HG03045 (cell line): ENCODE data around the gene F10.

Source experiments
- ATAC-seq: cut with Tn5 transposase; IDR thresholded peaks from one replicate; pipeline ENCODE4 v1.9.1; 2021; ENCODE audit warnings: mild to moderate bottlenecking, moderate library complexity; ENCODE audit not compliant: unreplicated experiment

F10 gene

DNA sequence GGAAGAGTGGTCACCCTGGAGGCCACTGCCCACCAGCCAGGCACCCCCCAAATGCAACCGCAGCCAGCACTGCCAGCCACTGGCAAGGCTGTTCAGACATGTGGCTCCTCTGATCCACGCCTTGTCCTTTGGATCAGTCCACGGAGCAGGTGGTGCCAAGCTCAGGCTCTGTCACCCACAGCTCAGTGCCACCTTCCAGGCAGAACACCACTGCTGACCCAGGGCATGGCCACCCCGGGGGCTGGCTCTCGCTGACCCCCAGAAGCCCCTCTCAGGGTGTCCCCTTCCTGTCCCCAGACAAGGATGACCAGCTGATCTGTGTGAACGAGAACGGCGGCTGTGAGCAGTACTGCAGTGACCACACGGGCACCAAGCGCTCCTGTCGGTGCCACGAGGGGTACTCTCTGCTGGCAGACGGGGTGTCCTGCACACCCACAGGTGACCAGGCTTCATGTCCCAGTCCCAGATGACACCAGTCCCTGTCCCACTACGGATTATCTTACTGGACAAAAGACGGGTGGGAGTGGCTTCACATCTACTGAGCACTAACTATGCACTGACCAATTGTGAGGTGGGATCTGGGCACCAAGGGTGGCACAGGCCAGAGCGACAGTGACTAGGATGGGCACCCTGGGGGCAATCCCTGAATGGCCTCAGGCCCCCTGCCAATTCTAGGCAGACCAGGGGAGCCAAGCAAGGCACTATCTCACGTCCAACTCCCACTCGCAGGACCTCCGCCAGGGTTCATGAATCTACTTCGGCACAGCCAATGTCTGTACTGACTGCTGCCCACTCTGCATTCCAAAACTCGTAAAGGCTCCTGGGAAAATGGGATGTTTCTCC, 7.0 kb upstream of the F10 start:
- ATAC-seq = no peak

DNA sequence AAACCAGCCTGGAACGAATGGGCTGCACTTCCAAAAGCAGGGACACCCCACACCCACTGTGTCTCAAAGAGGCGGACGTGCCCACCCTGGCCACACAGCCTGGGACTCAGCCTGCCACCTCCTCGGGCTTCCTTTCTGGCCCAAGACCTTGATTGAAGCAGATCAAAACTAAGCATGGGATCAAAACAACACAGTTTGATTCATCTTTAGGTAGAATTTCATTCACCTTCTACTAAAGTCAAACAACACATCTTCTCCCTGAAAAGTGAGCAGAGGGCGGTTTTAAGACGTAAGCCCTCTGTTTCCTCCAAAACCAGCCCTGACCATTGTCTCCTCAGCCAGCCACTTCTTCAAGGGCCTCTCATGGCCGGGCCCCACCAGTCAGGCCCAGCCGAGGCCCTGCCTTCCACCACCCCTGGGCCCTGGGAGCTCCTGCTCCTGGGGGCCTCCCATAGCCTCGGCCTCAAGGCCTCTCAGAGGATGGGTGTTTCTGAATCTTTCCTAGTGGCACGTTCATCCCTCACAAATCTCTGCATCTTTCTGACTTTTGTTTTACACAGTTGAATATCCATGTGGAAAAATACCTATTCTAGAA, 6.3 kb upstream of the F10 start:
- no peak for ATAC-seq

DNA sequence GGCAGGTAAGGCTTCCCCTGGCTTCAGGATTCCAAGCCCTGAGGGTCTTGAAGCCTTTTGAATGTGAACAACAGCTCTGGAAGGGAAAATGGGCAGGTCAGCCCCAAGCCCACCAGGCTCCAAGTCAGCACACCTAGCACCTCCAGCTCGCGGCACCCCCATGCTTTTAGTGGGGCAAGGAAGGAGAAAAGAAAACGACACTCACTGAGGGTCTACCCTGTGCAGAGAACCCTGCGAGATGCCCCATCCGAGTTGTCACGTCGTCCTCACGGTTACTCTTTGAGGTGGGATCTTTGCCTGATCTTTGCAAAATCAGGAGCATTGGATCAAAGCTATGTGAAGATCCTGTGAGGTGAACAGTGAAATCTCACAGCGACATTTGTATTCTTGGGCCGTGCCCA, 5.7 kb upstream of the F10 start:
- ATAC-seq = no peak

DNA sequence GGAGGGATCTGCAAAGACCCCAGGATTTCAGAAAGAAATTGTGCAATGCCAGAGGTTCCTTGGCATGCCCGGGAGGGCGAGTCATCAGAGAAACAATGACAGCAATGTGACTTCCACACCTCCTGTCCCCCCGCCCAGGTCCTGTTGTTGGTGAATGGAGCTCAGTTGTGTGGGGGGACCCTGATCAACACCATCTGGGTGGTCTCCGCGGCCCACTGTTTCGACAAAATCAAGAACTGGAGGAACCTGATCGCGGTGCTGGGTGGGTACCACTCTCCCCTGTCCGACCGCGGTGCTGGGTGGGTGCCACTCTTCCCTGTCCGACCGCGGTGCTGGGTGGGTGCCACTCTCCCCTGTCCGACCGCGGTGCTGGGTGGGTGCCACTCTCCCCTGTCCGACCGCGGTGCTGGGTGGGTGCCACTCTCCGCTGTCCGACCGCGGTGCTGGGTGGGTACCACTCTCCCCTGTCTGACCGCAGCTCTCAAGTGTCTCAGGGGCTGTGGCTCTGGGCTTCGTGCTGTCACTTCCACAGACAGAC, 5.2 kb upstream of the F10 start:
- no peak for ATAC-seq

DNA sequence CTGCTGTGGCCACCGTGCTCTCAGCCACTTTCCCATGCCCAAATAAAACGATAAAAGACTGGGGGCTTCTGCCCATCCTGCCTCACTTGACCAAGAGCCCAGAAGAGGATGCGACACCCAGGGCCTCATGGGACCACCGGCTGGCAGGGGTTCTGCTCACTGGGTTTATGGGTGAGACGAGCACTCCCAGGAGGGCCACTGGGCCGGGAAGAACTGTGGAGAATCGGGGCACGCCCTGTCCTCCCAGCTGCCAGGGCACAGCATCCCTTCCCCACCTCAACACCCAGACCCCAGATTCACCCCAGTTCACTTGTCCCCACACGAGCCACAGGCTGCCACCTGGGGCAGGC, 4.7 kb upstream of the F10 start:
- no peak for ATAC-seq

DNA sequence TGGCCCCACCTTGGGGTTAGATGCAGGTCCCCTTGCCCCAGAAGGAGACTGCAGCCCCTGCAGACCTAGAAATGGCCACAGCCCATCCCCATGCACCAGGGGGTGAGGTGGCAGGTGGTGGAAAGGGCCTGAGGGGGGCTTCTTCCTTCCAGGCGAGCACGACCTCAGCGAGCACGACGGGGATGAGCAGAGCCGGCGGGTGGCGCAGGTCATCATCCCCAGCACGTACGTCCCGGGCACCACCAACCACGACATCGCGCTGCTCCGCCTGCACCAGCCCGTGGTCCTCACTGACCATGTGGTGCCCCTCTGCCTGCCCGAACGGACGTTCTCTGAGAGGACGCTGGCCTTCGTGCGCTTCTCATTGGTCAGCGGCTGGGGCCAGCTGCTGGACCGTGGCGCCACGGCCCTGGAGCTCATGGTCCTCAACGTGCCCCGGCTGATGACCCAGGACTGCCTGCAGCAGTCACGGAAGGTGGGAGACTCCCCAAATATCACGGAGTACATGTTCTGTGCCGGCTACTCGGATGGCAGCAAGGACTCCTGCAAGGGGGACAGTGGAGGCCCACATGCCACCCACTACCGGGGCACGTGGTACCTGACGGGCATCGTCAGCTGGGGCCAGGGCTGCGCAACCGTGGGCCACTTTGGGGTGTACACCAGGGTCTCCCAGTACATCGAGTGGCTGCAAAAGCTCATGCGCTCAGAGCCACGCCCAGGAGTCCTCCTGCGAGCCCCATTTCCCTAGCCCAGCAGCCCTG, 4.2 kb upstream of the F10 start:
- no peak for ATAC-seq

DNA sequence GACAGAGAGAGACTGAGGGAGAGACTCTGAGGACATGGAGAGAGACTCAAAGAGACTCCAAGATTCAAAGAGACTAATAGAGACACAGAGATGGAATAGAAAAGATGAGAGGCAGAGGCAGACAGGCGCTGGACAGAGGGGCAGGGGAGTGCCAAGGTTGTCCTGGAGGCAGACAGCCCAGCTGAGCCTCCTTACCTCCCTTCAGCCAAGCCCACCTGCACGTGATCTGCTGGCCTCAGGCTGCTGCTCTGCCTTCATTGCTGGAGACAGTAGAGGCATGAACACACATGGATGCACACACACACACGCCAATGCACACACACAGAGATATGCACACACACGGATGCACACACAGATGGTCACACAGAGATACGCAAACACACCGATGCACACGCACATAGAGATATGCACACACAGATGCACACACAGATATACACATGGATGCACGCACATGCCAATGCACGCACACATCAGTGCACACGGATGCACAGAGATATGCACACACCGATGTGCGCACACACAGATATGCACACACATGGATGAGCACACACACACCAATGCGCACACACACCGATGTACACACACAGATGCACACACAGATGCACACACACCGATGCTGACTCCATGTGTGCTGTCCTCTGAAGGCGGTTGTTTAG, 3.3 kb upstream of the F10 start:
- ATAC-seq = no peak

DNA sequence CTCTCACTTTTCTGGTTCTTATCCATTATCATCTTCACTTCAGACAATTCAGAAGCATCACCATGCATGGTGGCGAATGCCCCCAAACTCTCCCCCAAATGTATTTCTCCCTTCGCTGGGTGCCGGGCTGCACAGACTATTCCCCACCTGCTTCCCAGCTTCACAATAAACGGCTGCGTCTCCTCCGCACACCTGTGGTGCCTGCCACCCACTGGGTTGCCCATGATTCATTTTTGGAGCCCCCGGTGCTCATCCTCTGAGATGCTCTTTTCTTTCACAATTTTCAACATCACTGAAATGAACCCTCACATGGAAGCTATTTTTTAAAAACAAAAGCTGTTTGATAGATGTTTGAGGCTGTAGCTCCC, 2.8 kb upstream of the F10 start:
- ATAC-seq = no peak

DNA sequence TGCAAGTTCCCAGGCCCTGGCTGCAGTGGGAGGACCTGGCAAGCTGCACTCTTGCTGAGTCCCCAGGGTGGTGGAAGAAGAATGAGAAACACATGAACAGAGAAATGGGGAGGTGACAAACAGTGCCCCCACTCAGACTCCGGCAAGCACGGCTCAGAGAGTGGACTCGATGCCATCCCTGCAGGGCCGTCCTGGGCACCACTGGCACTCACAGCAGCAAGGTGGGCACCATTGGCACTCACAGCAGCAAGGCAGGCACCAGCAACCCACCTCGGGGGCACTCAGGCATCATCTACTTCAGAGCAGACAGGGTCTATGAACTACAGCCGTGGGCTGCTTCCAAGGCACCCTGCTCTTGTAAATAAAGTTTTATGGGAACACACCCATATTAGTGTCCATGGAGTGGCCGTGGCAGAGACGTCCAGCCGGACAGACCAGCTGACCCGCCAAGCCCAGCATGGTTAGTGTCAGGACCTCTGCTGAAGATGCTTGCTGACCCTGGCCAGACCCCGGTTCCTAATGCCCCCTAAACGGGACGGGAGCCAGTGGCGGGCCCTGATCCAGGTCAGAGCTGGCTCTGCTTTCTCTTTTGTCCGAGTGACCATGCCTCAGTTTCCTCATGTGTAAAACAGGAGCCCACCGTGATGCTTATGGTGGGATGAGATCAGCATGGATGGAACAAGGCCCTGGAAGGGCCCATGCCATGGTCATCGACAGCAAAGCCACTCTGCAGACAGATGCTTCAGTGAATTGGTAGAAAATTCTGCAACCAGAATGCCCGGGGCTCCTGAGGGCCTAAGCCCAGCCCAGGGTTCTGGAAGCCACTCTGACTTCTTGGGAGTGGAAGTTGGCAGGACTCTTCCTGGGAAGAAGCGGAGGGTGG, 2.1 kb upstream of the F10 start:
- no peak for ATAC-seq

DNA sequence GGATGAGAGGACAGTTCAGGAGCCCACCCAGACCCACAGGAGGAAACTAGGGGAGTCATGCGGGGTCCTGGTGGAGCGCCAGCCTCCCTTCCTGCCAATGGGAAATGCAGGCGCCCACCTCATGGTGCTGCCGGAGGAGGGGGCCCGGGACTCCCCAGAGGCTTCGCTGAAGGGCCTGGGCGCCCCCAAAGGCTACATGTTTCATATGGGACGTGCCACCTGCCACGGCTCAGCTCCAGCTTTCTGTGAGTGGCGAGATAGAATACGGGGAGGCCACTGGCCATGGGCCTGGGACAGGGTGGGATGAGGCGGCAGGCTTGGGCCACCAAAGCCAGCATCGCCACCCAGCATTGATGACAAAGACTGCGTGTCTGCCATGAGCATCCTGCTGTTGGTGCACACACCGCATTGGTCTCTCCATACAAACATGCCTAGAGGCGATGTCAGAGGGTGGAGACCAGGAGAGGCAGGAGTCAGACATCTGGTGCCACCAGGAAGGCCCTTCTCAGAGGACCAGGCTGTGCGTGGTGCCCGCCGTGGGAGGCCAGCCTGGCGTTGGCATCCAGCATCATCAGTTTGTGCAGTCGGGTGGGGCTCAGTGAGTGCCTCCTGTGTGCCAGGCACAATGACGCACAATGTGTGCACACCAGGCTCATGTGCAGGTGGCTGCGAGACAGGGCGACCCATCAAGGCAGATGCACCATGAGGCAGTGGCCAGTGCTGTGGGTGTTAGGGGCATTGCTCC, 1.2 kb upstream of the F10 start:
- no peak for ATAC-seq

DNA sequence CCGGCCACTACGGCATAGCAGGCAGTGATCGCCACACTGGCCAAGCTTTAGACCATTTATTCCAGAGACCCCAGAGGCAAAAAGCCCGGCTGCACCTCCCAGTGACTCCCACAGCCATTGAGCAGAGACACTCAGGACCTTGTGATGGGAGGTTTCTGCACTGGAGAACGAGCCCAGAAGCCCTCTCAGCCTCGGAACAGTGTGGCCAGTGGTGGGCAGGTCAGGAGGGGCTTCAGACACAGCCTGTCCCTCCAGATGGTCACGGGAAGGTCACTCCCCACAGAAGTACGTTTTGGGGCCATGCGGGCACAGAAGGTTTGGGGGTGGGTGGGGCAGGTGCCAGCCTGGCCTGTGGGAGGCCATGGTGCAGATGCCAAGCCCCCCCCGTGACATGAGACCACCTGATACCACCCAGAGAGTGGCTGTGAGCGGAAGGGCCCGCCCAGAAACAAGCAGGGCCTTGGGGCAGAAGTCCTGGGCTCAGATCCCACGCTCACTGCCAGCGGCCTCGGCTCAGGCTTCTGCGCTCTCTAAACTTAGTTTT, 599 bp upstream of the F10 start:
- ATAC-seq = no peak

DNA sequence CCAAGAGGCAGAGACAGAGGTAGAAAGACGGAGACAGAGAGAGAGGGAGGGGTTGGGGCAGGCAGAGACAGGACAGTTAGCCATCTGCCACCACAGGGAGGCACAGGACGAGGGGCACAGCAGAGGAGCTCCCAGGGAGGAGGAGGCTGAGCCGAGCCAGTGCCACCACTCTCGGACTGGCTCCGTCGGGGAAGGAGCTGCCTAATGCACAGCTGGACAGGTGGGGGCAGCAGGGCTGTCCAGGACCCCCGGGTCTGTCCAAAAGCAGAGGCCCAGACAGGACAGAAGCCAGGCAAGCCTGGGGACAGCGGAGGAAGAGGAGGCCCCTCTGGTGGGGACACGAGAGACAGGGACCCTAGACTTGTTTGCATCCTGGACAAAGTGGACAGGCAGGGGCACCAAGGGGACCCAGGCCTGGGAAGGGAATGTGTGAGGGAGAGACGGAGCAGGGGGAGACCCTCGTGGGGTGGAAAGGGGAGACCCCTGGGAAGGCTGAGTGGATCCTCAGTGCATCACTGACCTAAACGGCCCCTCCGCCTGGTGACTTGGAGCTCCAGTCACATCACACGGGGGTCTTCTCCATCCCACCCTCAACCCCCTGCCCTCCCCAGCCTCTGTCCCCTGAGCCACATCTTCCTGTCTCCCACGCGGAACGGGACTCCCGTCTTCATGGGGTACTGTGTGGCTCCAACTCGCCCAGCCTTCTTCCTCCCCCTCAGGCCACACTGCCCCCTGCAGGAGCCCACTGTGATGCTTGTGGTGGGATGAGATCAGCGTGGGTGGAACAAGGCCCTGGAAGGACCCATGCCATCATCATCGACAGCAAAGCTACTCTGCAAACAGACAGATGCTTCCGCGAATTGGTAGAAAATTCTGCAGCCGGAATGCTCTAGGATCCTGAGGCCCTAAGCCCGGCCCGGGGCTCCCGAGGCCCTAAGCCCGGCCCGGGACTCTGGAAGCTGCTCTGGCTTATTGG, 915 bp downstream of the F10 start:
- ATAC-seq = no peak

DNA sequence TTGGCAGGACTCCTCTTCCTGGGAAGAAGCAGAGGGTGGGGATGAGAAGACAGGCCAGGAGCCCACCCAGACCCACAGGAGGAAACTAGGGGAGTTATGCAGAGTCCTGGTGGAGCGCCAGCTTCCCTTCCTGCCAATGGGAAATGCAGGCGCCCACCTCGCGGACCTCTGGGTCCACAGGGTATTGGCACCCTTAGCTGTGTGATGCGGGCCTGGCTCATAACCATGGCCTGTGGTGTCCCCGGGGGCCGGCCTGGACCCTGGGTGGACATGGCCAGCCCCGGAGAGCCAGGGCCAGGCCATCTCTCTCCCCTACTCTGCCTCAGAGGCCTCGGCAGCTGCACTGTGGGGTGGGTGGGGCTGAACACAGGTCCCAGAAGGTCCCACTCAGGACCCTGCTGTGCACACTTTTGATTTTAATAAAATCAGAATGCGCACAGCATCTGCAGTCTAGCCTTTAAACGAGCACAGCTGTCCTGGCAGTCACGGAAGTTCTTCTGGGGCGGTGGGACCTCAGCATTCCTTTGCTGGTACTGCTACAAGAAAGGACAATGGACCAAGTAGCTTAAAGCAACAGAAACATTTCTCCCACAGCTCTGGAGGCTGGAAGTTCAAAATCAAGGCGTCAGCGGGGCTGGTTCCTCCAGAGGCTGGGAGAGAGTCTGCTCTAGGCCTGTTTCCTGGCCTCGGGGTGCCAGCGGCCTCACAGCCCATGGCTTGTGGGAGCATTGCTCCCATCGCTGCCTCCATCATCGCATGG, 1.8 kb downstream of the F10 start:
- no peak for ATAC-seq

DNA sequence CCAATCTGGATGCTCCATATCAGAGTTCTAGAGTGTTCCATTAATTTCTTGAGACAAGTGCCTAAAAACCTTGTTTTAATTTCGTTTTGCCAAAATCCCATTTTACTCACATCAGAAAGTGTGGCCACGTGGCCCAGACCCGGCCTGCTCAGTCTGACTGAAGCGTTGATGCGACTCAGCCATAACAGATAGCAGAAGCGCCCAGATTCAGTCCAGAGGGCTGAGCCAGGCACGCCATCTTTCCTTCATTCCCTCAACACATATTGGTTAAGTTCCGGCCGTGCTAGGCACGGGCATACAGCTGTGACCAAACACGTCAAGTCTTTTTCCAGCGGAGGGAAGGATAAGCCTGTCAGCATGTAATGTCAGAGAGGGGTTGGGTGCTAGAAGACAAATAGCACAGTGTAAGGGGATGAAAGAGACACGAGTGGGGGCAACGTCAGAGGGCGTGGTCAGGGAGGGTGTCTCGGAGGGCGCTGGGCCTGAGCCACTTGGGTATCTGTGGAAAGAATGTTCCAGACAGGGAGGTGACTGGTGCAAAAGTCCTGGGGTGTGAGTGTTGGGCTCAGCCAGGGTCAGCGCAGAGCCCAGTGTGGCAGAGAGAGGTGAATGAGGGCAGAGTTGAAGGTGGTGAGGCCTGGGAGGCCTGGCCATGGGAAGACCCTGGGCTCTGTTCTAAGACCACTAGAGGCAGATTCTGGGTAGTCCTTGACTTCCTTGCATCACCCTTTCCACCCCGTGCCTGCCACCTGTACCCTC, 3.1 kb downstream of the F10 start:
- no peak for ATAC-seq

DNA sequence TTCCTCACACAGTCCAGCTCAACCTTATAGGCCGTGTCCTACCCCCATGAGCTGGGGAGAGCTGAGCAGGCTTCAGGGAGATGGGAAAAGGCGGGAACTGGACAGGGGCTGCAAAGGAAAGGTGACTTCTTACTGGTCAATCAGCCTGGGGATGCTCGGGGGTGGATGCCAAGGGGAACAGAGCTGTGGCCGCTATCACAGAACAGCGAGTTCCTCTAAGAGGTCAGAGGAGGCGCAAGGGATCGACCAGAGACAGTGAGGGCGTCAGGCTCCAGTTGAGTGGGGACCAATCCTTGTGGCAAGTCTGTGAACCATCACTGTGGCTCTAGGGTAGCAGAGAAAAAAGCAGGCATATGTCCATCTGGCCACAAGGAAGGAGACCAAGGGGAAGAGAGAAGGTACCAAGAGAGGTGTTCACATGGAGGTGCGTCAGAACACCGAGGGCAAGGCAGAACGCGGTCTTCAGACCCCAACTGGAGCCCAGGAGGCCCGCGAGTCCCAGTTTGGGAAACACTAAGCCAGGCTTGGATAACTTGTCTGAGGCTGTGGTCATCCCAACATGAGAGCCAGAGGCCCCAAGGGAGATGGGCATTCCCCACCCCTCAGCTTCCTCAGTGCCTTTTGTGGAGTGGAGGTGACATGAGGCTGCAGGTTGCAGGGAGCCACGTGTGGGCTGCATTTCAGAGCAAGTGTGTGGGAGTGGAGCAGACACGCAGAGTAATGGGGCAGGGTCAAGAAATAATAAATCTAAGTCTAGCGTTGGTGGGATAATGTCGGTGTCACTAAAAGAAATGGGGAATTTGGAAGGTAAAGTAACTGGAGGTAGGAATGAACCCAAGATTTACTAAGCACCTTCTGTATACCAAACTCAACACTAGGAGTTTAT, 3.9 kb downstream of the F10 start:
- ATAC-seq = no peak

DNA sequence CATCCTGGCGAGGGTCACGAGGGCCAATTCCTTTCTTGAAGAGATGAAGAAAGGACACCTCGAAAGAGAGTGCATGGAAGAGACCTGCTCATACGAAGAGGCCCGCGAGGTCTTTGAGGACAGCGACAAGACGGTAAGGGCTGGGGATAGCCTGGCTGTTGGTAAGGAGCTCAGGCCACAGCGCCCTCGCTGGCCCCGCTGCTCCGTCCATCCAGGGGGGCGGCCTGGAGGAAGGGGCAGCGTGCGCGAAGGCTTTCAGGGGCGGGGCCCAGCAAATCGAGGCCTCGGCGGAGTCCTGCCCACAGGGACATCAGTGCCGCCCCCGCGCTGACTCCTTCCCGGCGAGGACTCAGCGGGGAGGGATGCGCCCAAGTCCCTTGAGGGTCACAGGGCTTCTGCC, 6.9 kb downstream of the F10 start:
- ATAC-seq = no peak
